ENCODE measurements around the gene NEURL3.
A peak's percentile ranks its signal among the peaks of the same experiment; 100 is the strongest.

The NEURL3 gene

DNA sequence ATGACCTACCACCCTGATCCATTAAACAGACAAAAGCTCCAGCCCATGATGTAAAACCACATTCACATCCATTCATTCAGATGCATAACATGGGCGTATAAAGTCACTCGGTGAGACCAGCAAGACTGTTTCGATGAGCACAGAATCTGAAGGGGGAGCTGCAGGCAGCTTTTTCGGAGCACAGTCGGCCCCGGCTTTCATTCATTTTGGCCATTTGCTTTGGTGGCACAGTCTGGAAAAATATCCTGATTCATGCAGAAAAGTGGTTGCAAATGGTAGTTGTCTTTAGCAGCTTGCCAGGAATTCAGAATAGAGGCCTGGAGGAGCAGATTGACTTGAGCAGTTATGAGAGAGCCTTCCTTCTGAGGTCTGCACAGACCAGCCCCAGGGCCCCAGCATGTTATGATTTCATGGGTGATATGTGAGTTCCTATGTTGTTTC lies 42.6 kb upstream of the NEURL3 start:
- TF ChIP-seq, protein P1, sequence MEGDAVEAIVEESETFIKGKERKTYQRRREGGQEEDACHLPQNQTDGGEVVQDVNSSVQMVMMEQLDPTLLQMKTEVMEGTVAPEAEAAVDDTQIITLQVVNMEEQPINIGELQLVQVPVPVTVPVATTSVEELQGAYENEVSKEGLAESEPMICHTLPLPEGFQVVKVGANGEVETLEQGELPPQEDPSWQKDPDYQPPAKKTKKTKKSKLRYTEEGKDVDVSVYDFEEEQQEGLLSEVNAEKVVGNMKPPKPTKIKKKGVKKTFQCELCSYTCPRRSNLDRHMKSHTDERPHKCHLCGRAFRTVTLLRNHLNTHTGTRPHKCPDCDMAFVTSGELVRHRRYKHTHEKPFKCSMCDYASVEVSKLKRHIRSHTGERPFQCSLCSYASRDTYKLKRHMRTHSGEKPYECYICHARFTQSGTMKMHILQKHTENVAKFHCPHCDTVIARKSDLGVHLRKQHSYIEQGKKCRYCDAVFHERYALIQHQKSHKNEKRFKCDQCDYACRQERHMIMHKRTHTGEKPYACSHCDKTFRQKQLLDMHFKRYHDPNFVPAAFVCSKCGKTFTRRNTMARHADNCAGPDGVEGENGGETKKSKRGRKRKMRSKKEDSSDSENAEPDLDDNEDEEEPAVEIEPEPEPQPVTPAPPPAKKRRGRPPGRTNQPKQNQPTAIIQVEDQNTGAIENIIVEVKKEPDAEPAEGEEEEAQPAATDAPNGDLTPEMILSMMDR (IDR thresholded peaks at IDR 0.05; ENCODE audit: insufficient read depth, low read length, missing control alignments): no peak
- H3K4me3 ChIP-seq (ENCODE audit: low read depth, low read length): no peak overlapping the region
- CTCF ChIA-PET: interaction anchor here (0.7 to 18.6 kb wide), 12 partner anchors 6 to 555 kb away, joined by 3 to 257 read pairs (median 3); partner anchors contain the start of gene ARID5A
- peak; percentile 63 for DNase-seq (ENCODE audit: low read depth, low spot score)
- POLR2A ChIA-PET: interaction anchor here (1.2 kb wide), 1 partner anchor 10 kb away, joined by 4 read pairs; no protein-coding TSS in a partner anchor

DNA sequence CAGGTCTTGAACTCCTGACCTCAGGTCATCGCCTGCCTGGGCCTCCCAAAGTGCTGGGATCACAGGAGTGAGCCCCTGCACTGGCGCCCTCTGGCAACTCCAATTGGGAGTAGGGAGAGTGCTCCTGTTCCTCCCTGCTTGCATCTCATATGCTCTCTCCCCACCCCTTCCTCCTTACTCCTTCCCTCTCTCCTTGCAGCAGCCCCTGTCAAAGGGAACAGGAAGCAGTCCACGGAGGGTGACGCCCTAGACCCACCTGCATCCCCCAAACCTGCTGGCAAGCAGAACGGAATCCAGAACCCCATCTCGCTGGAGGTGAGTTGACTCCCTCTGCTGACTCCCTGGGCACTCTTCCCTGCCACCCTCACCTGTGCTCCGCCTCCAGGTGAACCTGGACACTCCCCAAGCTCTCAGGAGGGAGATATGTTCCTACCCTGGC lies 42.1 kb upstream of the NEURL3 start:
- H3K4me3 ChIP-seq (ENCODE audit: low read depth, low read length): no peak overlapping the region
- POLR2A ChIA-PET: interaction anchor here (1.2 kb wide), 1 partner anchor 9 kb away, joined by 4 read pairs; no protein-coding TSS in a partner anchor

DNA sequence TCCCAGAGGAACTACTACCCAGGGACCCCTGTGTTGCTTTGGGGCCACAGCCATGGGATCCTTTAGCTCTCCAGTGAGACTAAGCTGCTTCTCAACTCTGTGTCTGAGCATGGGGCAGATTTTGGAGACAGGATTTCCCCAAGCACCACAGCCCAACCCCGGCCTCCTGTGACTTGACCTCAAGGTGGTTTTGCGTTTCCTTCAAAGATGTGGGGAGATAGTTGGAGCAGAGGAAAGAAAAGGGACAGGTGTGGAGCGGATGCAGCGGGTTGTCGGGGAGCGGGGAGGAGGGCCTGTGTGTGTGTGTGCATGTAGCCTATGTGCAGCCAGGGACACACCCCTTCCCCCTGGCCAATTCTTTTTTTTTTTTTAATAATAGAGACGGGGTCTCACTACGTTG lies 41.6 kb upstream of the NEURL3 start:
- DNase-seq (ENCODE audit: low read depth, low spot score): no peak
- POLR2A ChIA-PET: no interaction called here
- TF ChIP-seq, protein P1 (IDR thresholded peaks at IDR 0.05; ENCODE audit: insufficient read depth, low read length, missing control alignments): no peak
- no peak overlapping the region for H3K4me3 ChIP-seq (ENCODE audit: low read depth, low read length)
- CTCF ChIA-PET: interaction anchor here (1.0 to 18.6 kb wide), 4 partner anchors 7 to 554 kb away, joined by 3 to 257 read pairs (median 3); no protein-coding TSS in a partner anchor

More for the DNA sequence above, 42.1 kb upstream of the NEURL3 start:
- CTCF ChIA-PET: interaction anchor here (0.7 to 18.6 kb wide), 6 partner anchors 6 to 555 kb away, joined by 3 to 257 read pairs (median 3); partner anchors contain the start of gene ARID5A
- no peak for DNase-seq (ENCODE audit: low read depth, low spot score)
- TF ChIP-seq, protein P1 (IDR thresholded peaks at IDR 0.05; ENCODE audit: insufficient read depth, low read length, missing control alignments): no peak

DNA sequence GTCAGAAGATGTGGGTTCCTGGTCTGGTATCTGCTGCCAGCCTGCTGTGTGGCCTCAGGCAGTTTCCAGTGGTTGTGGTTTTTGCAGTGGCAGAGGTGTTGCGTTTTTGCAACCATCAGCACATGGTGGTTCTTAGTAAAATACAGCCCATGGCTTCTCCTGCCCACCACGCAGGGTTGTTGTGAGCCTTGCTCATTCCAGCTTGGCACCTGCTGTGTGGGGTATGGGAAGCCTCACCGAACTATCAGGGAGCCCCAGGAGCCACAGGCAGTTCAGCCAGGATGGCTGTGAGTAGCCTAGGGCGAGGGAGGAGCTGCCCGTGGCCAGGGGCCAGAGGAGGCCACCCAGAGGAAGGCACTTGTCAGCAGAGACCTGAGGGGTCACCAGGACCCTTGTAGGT lies 41.2 kb upstream of the NEURL3 start:
- TF ChIP-seq, protein P1 (IDR thresholded peaks at IDR 0.05; ENCODE audit: insufficient read depth, low read length, missing control alignments): no peak
- ChIA-PET CTCF (interaction anchor here (0.7 to 18.6 kb wide), 3 partner anchors 7 to 12 kb away, joined by 3 to 257 read pairs (median 3); no protein-coding TSS in a partner anchor), POLR2A (no interaction called here)
- no peak for DNase-seq (ENCODE audit: low read depth, low spot score)
- no peak overlapping the region for H3K4me3 ChIP-seq (ENCODE audit: low read depth, low read length)

DNA sequence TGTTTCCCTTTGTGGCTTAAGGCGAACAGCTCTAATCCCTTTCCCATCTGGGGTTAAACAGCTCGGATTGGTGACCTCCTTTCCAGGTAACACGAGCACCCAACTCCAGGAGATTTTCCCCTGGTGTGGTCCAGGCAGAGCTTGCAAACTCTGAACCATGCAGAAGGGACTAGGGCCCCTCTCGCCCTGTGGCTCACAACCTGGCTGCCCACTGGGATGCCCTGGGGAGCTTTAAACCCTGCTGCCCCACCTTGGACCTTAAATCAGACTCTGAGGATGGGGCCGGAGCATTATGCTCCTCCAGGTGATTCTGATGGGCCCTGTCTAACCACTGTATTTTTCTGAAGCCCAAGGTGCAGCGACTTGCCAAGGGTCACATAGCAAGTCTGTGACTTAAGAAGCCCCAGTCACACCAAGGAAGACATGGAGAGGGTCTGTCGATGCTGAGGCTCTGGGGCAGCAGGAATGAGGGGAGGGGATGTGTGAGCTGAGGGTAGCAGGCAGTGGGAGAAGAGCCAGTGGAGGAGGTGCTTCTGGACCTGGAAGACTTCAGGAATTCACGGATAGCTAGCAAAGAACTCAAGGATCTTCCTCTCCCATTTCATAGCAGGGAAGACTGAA lies 37.3 kb upstream of the NEURL3 start:
- TF ChIP-seq, protein P1 (IDR thresholded peaks at IDR 0.05; ENCODE audit: insufficient read depth, low read length, missing control alignments): no peak
- H3K4me3 ChIP-seq (ENCODE audit: low read depth, low read length): no peak overlapping the region
- no peak for DNase-seq (ENCODE audit: low read depth, low spot score)
- ChIA-PET CTCF (interaction anchor here (2.0 to 18.6 kb wide), 3 partner anchors 10 to 33 kb away, joined by 6 to 257 read pairs (median 7); no protein-coding TSS in a partner anchor), POLR2A (no interaction called here)
